Measurements from ENCODE around the gene RPN2.

DNA sequence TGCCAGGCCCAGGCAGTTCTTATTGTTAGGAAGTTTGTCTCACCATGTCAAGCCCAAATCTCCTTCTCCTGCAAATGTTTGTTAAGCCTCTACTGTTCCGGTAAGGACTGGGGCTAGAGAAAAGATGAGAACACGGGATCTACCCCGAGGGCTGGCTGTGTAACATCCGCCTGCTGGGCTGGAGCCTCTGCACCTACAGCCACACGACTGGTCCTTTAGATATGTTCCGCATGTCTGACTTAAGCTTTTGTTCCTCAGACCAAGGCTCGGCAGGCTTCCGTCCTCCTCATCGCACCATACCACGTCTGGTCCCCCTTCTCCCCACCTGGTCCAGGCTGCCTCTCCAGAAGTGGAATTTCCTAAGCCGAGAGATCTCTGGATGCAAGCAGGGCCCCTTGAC lies 79.9 kb downstream of the RPN2 start:
- no peak for TF ChIP-seq POLR2A (IDR thresholded peaks at IDR 0.05; ENCODE audit: low read depth, low read length)
- no peak for TF ChIP-seq CTCF (IDR thresholded peaks at IDR 0.05; ENCODE audit: extremely low read depth in 1 of 2, insufficient read depth in 1 of 2, low read depth in 1 of 2, low read length in 2 of 2)
- TF ChIP-seq MAX (IDR thresholded peaks at IDR 0.05; ENCODE audit: insufficient read depth, insufficient read length): no peak
- no peak for TF ChIP-seq POLR2AphosphoS5 (IDR thresholded peaks at IDR 0.05; ENCODE audit: insufficient read depth, low read depth, low read length)
- no peak for TF ChIP-seq EZH2 (IDR thresholded peaks at IDR 0.05; ENCODE audit: borderline replicate concordance, low read depth, low read length, severe bottlenecking)
- no peak for TF ChIP-seq JUN (IDR thresholded peaks at IDR 0.05; ENCODE audit: borderline replicate concordance, insufficient read depth, insufficient read length, low read depth)
